Calu3 (cell line): ENCODE measurements around the gene EMCN. TPM values are rescaled to one million over a fixed set of nuclear protein-coding genes. Genes with fewer than 3 reads are reported as not detected.
"Not testable (repeated sequence)": the region's sequence is repeated elsewhere in the genome, so short reads cannot be mapped to it uniquely, and the experiment has no call there.

Experiments
- BruUV-seq: library from RNA; stranded (reverse); fragments of 400-500 nt; replicated peaks from 2 replicates; lab custom pipeline; 2021; lab: Mats Ljungman, UMichigan
- CTCF ChIA-PET: fragments of 300-600 bp; sonication (Branson Sonifier 250); formaldehyde crosslinking; loops from one replicate; lab custom pipeline; 2022; ENCODE audit warnings: antibody characterized with exemption; lab: Charles Lee
- DNase-seq: peaks from one replicate; pipeline ENCODE4 v3.0.0; 2022
- H3K27ac Mint-ChIP-seq: one replicate; pipeline ENCODE4 v1.8.0; 2022; ENCODE audit warnings: mixed read lengths; ENCODE audit not compliant: unreplicated experiment
- H3K27me3 Mint-ChIP-seq: one replicate; pipeline ENCODE4 v1.8.0; 2022; ENCODE audit warnings: mixed read lengths; ENCODE audit not compliant: unreplicated experiment
- H3K36me3 Mint-ChIP-seq: one replicate; pipeline ENCODE4 v1.8.0; 2022; ENCODE audit warnings: mild to moderate bottlenecking, moderate library complexity, mixed read lengths; ENCODE audit not compliant: insufficient read depth, unreplicated experiment
- H3K4me1 Mint-ChIP-seq: one replicate; pipeline ENCODE4 v1.8.0; 2022; ENCODE audit warnings: mild to moderate bottlenecking, low read depth, mixed read lengths; ENCODE audit not compliant: unreplicated experiment
- H3K4me3 Mint-ChIP-seq: one replicate; pipeline ENCODE4 v1.8.0; 2022; ENCODE audit warnings: mild to moderate bottlenecking, low read depth, moderate library complexity, mixed read lengths; ENCODE audit not compliant: unreplicated experiment
- H3K9me3 Mint-ChIP-seq: one replicate; pipeline ENCODE4 v1.8.0; 2022; ENCODE audit warnings: low read depth, mixed read lengths; ENCODE audit not compliant: unreplicated experiment
- intact Hi-C: fragments of 100-400 bp; cut with micrococcal nuclease; formaldehyde crosslinking; loops from one replicate; pipeline ENCODE4 v1.10.0; 2022; ENCODE audit not compliant: unreplicated experiment
- total RNA-seq: library from RNA; stranded (reverse); gene quantifications from 2 replicates; pipeline ENCODE4 v1.2.3, GENCODE V29; 2022
- TF ChIP-seq, protein P1 (sequence below): fragments of 200-600 bp; IDR thresholded peaks from one replicate; pipeline ENCODE4 v1.8.0; 2022; ENCODE audit warnings: antibody characterized with exemption; ENCODE audit not compliant: unreplicated experiment

EMCN gene
- total RNA-seq, 1 experiment from 2014 or later = not detected

DNA sequence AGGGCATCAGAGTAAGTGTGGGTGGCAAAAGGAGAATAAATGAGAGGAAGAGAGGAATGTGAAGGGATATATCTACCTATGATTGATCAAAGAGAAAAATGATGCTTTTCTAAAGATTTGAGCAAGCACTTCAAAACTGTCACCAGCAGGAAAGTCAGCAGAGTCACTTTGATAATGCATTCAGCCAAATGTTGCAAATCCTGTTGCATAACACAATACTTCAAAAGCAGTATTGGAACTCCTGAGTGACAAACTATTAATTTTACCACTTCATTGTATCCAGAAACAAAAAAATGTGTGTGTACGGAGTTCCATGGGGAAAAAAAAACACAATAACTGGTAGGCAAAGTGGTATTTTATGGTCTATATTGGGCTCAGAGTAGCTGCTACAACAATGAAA is 160.3 kb downstream of the EMCN start:
- no peaks in the 10 kb centered on the region for H3K27me3 Mint-ChIP-seq
- H3K4me3 Mint-ChIP-seq = no peak overlapping the region
- H3K27ac Mint-ChIP-seq = no peak overlapping the region
- no TSS peak for BruUV-seq
- no peaks in the 10 kb centered on the region for H3K36me3 Mint-ChIP-seq
- intact Hi-C loops = no loop called here
- CTCF ChIA-PET = no interaction called here
- H3K4me1 Mint-ChIP-seq = no peaks in the 10 kb centered on the region
- no peak for DNase-seq
- TF ChIP-seq, protein P1, sequence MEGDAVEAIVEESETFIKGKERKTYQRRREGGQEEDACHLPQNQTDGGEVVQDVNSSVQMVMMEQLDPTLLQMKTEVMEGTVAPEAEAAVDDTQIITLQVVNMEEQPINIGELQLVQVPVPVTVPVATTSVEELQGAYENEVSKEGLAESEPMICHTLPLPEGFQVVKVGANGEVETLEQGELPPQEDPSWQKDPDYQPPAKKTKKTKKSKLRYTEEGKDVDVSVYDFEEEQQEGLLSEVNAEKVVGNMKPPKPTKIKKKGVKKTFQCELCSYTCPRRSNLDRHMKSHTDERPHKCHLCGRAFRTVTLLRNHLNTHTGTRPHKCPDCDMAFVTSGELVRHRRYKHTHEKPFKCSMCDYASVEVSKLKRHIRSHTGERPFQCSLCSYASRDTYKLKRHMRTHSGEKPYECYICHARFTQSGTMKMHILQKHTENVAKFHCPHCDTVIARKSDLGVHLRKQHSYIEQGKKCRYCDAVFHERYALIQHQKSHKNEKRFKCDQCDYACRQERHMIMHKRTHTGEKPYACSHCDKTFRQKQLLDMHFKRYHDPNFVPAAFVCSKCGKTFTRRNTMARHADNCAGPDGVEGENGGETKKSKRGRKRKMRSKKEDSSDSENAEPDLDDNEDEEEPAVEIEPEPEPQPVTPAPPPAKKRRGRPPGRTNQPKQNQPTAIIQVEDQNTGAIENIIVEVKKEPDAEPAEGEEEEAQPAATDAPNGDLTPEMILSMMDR = no peak
- peaks cover 5% of the 10 kb centered on the region for H3K9me3 Mint-ChIP-seq

DNA sequence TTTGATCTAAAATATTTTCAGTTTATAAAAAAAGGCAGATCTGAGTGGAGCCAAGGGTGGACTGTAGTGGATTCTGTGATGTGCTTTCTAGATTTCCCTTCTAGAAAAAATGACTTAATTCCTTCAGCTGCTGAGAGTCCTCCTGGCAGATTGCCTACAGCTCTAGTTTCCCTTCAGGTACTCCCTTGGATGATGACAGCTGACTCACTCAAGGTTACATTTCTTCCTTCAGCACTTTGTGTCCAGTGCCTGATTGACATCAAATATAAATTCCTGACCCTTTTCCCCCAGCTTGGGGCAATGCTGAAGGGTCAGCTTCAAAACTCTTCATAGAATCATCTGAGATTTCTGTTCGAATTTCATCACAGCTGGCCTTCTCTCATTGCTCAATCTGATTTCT is 161.7 kb downstream of the EMCN start:
- CTCF ChIA-PET = interaction anchor here (0.5 kb wide), 1 partner anchor 15 kb away, joined by 3 read pairs; no protein-coding TSS in a partner anchor
- Mint-ChIP-seq H3K4me3 (no peak overlapping the region), H3K27ac (no peak overlapping the region), H3K9me3 (peaks cover 5% of the 10 kb centered on the region), H3K27me3 (no peaks in the 10 kb centered on the region), H3K4me1 (no peaks in the 10 kb centered on the region), H3K36me3 (no peaks in the 10 kb centered on the region)
- DNase-seq = no peak
- no TSS peak for BruUV-seq
- TF ChIP-seq, protein P1 = no peak
- intact Hi-C loops = no loop called here

DNA sequence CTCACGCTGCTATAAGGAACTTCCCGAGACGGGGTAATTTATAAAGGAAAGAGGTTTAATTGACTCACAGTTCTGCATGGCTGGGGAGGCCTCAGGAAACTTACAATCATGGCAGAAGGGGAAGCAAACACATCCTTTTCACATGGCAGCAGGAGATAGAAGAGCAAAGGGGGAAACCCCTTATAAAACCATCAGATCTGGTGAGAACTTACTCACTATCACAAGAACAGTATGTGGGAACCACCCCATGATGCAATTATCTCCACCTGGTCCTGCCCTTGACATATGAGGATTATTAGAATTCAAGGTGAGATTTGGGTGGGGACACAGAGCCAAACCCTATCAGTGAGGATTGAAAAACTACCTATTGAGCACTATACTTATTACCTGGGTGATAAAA is 165.5 kb downstream of the EMCN start:
- H3K4me1 Mint-ChIP-seq, DNase-seq, H3K36me3 Mint-ChIP-seq, H3K9me3 Mint-ChIP-seq, BruUV-seq, H3K4me3 Mint-ChIP-seq, intact Hi-C loops, H3K27ac Mint-ChIP-seq, CTCF ChIA-PET, H3K27me3 Mint-ChIP-seq: not testable (repeated sequence)

DNA sequence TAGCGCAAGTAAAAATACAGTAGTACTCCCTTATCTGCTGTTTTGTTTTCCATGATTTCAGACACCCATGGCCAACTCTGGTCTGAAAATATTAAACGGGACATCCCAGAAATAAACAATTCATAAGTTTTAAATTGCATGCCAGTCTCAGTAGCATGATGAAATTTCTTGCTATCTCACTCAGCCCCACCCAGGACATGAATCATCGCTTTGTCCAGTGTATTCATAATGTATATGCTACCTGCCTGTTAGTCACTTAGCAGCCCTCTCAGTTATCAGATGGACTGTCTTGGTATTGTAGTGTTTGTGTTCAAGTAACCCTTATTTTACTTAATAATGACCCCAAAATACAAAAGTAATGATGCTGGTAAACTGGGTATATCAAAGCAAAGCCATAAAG is 169.3 kb downstream of the EMCN start:
- H3K27me3 Mint-ChIP-seq = no peaks in the 10 kb centered on the region
- H3K4me3 Mint-ChIP-seq = no peak overlapping the region
- CTCF ChIA-PET = no interaction called here
- BruUV-seq = no TSS peak
- H3K9me3 Mint-ChIP-seq = peaks cover 2% of the 10 kb centered on the region
- DNase-seq = peak; percentile 57
- intact Hi-C loops = no loop called here
- H3K4me1 Mint-ChIP-seq = no peaks in the 10 kb centered on the region
- TF ChIP-seq, protein P1 = no peak
- H3K36me3 Mint-ChIP-seq = no peaks in the 10 kb centered on the region
- H3K27ac Mint-ChIP-seq = peak overlapping the region; percentile 91

DNA sequence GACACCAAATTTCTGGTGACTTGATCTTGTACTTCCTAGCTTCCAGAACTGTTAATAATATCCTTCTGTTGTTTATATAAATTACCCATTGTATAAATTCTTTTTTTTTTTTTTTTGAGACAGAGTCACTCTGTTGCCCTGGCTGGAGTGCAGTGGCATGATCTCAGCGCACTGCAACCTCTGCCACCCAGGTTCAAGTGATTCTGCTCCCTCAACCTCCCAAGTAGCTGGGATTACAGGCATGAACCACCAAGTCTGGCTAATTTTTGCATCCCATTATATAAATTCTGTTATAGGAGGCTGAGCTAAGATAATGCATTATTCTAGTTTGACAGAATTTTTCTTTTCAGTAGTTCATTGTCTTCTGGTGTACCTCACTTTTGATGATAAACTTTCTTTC is 170.6 kb downstream of the EMCN start:
- H3K36me3 Mint-ChIP-seq = no peaks in the 10 kb centered on the region
- no peaks in the 10 kb centered on the region for H3K9me3 Mint-ChIP-seq
- H3K27me3 Mint-ChIP-seq = no peaks in the 10 kb centered on the region
- no peak overlapping the region for H3K27ac Mint-ChIP-seq
- no TSS peak for BruUV-seq
- CTCF ChIA-PET = no interaction called here
- intact Hi-C loops = no loop called here
- H3K4me3 Mint-ChIP-seq = no peak overlapping the region
- no peaks in the 10 kb centered on the region for H3K4me1 Mint-ChIP-seq
- no peak for DNase-seq
- TF ChIP-seq, protein P1 = no peak
